Astrocyte of the spinal cord (primary cell): Measurements from ENCODE around the gene USP31.
"Not testable (repeated sequence)": the region's sequence is repeated elsewhere in the genome, so short reads cannot be mapped to it uniquely, and the experiment has no call there.

Experiments
- DNase-seq: peaks from one replicate; pipeline ENCODE4 v3.0.0; 2011; ENCODE audit warnings: low read depth, low spot score
- H3K4me3 ChIP-seq: 2 replicates; pipeline ENCODE4 v1.5.1; 2011; ENCODE audit warnings: low read depth, mild to moderate bottlenecking, low read length, moderate library complexity
- in situ Hi-C: cut with HindIII; loops from 2 replicates; pipeline ENCODE4 v1.10.0; 2017; ENCODE audit warnings: low sequenced_read_pairs
- TF ChIP-seq, protein P1 (sequence below): IDR thresholded peaks from 2 replicates; pipeline ENCODE4 v1.5.1; 2012; ENCODE audit warnings: low read depth, mild to moderate bottlenecking, low read length, inconsistent platforms

The USP31 gene

DNA sequence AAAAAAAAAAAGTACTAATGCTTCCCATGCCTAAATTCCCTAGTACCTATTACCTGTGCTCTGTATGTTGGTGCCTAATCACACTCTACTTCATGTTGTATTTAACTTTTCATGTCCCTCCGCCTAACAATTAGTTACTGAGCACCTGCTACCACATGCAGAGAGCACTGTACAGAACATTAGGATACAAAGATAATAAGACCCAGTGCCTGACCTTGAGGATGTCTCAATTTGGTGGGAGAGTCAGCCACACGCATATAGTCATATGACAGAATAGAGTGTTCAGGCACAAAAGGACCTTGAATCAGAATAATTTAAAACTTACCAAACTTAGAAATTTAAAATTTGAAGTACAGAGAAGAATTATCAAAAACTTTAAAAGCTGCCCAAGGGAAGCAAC is 42.1 kb downstream of the USP31 start:
- no peak for DNase-seq
- in situ Hi-C loops = no loop called here
- no peak overlapping the region for H3K4me3 ChIP-seq
- TF ChIP-seq, protein P1, sequence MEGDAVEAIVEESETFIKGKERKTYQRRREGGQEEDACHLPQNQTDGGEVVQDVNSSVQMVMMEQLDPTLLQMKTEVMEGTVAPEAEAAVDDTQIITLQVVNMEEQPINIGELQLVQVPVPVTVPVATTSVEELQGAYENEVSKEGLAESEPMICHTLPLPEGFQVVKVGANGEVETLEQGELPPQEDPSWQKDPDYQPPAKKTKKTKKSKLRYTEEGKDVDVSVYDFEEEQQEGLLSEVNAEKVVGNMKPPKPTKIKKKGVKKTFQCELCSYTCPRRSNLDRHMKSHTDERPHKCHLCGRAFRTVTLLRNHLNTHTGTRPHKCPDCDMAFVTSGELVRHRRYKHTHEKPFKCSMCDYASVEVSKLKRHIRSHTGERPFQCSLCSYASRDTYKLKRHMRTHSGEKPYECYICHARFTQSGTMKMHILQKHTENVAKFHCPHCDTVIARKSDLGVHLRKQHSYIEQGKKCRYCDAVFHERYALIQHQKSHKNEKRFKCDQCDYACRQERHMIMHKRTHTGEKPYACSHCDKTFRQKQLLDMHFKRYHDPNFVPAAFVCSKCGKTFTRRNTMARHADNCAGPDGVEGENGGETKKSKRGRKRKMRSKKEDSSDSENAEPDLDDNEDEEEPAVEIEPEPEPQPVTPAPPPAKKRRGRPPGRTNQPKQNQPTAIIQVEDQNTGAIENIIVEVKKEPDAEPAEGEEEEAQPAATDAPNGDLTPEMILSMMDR = no peak

DNA sequence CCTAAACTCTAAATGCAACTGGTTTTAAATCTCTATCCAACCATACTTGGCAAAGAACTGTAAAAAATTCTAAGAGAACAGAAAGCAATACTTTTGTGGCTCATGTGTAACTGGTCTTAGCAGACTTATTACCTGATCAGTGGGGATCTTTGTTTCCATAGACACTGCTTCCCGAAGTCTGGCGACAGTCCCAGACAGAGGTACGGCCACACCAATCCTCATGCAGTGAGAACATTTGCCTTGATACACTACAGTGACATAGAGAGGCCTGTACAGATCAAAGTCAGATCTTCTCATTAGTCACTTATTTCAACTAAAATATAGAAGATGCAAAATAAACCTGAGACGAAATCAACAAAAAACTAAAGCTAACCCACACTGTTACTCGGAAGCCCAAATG is 43.9 kb downstream of the USP31 start:
- no peak overlapping the region for H3K4me3 ChIP-seq
- TF ChIP-seq, protein P1 = no peak
- DNase-seq = no peak
- in situ Hi-C loops = no loop called here

DNA sequence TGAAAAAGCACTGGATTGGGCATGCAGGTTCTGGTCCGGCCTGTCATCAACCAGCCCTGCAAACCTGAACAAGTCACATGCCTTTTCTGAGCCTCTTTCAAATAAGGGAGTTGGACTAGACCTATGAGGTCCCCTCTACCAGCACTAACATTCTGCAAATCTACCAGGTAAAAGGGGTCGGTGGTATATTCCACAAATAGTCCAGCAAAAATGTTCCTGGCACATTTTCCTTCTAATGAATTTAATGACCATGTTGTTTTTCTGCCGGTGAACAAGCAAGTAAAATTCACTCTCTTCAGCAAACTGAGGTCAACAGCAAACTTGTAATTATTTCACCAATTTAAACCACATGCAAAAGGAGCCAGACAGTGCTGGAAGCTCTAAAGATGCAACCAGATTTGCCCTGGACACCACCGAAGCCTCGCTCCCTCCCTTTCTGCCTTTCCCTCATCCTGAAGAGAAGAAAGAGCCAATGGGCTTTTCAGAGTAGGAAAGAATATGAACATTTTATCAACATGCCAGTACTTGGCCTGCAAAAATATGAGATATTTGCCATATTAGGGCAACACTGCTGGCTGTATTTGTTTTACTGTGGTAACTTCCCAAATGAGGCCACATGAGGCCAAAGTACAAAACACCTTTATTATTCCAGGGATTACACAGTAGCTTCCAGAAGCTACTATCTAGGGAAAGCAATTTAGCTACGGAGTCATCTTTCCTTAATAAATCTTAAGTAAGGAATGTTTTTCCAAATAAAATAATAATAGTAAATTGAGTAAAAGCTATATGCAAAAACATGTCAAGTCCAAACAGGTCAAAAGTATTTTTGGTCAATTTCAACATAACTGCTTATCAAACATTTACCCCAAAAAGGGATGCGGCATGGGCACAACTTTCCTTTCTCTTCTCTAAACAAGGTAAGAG is 45.0 kb downstream of the USP31 start:
- in situ Hi-C loops = no loop called here
- TF ChIP-seq, protein P1 = no peak
- no peak for DNase-seq
- no peak overlapping the region for H3K4me3 ChIP-seq

DNA sequence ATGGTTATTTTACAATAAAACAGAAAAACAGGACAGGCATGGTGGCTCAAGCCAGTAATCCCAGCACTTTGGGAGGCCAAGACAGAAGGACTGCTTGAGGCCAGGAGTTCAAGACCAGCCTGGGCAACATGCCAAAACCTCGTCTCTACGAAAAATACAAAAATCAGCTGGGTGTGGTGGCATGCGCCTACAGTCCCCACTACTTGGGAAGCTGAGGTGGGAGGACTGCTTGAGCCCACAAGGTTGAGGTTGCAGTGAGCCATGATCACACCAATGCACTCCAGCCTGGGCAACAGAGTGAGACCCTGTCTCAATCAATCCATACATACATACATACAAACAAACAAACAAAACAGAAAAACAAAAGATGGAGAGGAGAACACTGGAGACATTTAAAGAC is 45.6 kb downstream of the USP31 start:
- DNase-seq = no peak
- H3K4me3 ChIP-seq = no peak overlapping the region
- TF ChIP-seq, protein P1 = no peak
- in situ Hi-C loops = no loop called here

DNA sequence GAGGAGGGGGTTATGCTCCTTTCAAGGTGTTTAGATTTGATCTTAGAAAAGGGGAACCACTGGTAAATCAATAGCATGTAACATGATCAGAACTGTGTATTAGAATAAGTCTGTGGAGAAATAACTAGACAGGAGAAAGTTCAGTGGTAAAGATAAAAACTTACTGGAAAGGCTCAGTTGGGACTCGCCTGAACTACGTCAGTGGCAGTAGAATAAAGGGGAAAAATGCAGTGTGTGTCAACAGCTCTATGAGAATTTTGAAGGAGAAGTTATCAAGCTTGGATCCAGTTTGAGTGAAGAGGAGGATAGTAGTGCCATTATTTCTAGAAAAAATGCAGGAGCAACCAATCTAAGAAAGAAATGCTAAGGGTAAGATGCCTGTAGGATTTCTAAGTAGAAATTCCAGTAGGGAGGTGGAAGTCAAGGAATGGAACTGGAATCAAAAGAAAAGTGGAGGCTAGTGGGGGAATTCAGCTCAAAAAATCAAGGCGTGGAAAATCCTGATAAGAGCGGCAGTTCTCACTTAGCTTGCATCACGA is 48.2 kb downstream of the USP31 start:
- DNase-seq = no peak
- in situ Hi-C loops = no loop called here
- H3K4me3 ChIP-seq = no peak overlapping the region
- TF ChIP-seq, protein P1 = no peak

GRCh38 chr16:23096450-23096849 is 52.8 kb downstream of the USP31 start:
- in situ Hi-C loops, DNase-seq, H3K4me3 ChIP-seq: not testable (repeated sequence)

DNA sequence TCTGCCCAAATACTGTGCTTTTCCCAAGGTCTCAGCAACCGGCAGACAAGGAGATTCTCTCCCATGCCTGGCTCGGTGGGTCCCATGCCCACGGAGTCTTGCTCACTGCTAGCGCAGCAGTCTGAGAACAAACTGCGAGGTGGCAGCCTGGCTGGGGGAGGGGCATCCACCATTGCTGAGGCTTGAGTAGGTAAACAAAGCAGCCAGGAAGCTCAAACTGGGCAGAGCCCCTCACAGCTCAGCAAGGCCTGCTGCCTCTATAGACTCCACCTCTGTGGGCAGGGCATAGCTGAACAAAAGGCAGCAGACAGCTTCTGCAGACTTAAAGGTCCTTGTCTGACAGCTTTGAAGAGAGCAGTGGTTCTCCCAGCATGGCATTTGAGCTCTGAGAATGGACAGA is 55.1 kb downstream of the USP31 start:
- DNase-seq, in situ Hi-C loops, H3K4me3 ChIP-seq: not testable (repeated sequence)
